Activated T-helper 1 cell treated with Interleukin-2 at 50 U/mL for 16 hours (primary cell): ENCODE data around the gene PIK3C2G.
"Not testable (repeated sequence)": the region's sequence is repeated elsewhere in the genome, so short reads cannot be mapped to it uniquely, and the experiment has no call there.

Experiments used
- DNase-seq: peaks from one replicate; pipeline ENCODE4 v3.0.0-alpha.2; 2020; ENCODE audit warnings: low read depth

Gene PIK3C2G

GRCh38 chr12:18644564-18644963 lies 383.2 kb downstream of the PIK3C2G start:
- DNase-seq = no peak

- no peak for DNase-seq
Observed at GRCh38 chr12:18646286-18646890, 385.1 kb downstream of the PIK3C2G start.

- no peak for DNase-seq
Observed at GRCh38 chr12:18651525-18651924, 390.2 kb downstream of the PIK3C2G start.

GRCh38 chr12:18652596-18652995 lies 391.3 kb downstream of the PIK3C2G start:
- no peak for DNase-seq

- no peak for DNase-seq
Observed at GRCh38 chr12:18653465-18653864, 392.1 kb downstream of the PIK3C2G start.

- no peak for DNase-seq
Observed at GRCh38 chr12:18655351-18655750, 394.0 kb downstream of the PIK3C2G start.

- DNase-seq = no peak
Observed at GRCh38 chr12:18658179-18658578, 396.9 kb downstream of the PIK3C2G start.

GRCh38 chr12:18658829-18659228 lies 397.5 kb downstream of the PIK3C2G start:
- no peak for DNase-seq

- DNase-seq = no peak
Observed at GRCh38 chr12:18676141-18676540, 414.8 kb downstream of the PIK3C2G start.

- DNase-seq = no peak
Observed at GRCh38 chr12:18676996-18677588, 415.8 kb downstream of the PIK3C2G start.

GRCh38 chr12:18681818-18682217 lies 420.5 kb downstream of the PIK3C2G start:
- no peak for DNase-seq

GRCh38 chr12:18683327-18684013 lies 422.2 kb downstream of the PIK3C2G start:
- no peak for DNase-seq

GRCh38 chr12:18684430-18684829 lies 423.1 kb downstream of the PIK3C2G start:
- DNase-seq = no peak

- no peak for DNase-seq
Observed at GRCh38 chr12:18689771-18690170, 428.5 kb downstream of the PIK3C2G start.

- no peak for DNase-seq
Observed at GRCh38 chr12:18690653-18691052, 429.3 kb downstream of the PIK3C2G start.

GRCh38 chr12:18693986-18694385 lies 432.7 kb downstream of the PIK3C2G start:
- DNase-seq = not testable (repeated sequence)

- no peak for DNase-seq
Observed at GRCh38 chr12:18696971-18697602, 435.8 kb downstream of the PIK3C2G start.
